Activated CD4-positive, alpha-beta T cell treated with anti-CD3 and anti-CD28 coated beads, Interleukin-2, amount 10 ng/mL, durations not matched to agents 24 days and 14 days (primary cell): ENCODE data around the gene IFITM1. TPM values are rescaled to one million over a fixed set of nuclear protein-coding genes. Genes with fewer than 3 reads are reported as not detected.
"Not testable (repeated sequence)": the region's sequence is repeated elsewhere in the genome, so short reads cannot be mapped to it uniquely, and the experiment has no call there.

ENCODE experiments used
- DNase-seq: peaks from one replicate; pipeline ENCODE4 v3.0.0; 2022
- H3K27ac Mint-ChIP-seq: one replicate; pipeline ENCODE4 v1.8.0; 2022; ENCODE audit warnings: mild to moderate bottlenecking, mixed read lengths
- H3K27me3 Mint-ChIP-seq: one replicate; pipeline ENCODE4 v1.8.0; 2022; ENCODE audit warnings: mixed read lengths
- H3K36me3 Mint-ChIP-seq: one replicate; pipeline ENCODE4 v1.8.0; 2022; ENCODE audit warnings: low read depth, mild to moderate bottlenecking, mixed read lengths
- H3K4me1 Mint-ChIP-seq: one replicate; pipeline ENCODE4 v1.8.0; 2021; ENCODE audit warnings: mixed read lengths
- H3K4me3 Mint-ChIP-seq: one replicate; pipeline ENCODE4 v1.8.0; 2022; ENCODE audit warnings: mild to moderate bottlenecking, moderate library complexity, mixed read lengths
- H3K9me3 Mint-ChIP-seq: one replicate; pipeline ENCODE4 v1.8.0; 2021; ENCODE audit warnings: mixed read lengths
- intact Hi-C: fragments of 100-400 bp; cut with micrococcal nuclease; formaldehyde crosslinking; loops from one replicate; pipeline ENCODE4 v1.15.1; 2023
- total RNA-seq: library from RNA; stranded (reverse); gene quantifications from 2 replicates; pipeline ENCODE4 v1.2.3, GENCODE V29; 2022

The IFITM1 gene
- 241 and 256 TPM in 2 replicates for total RNA-seq

GRCh38 chr11:313787-314553 is at the start of gene IFITM1:
Gene IFITM1, plus strand, starts transcription at chr11:314040. Its CDS starts 131 bp downstream, at chr11:314171.
- H3K27ac Mint-ChIP-seq: peak within 1 kb of the TSS; percentile 98
- peaks cover 36% of the 10 kb centered on the region for H3K4me1 Mint-ChIP-seq
- peaks cover 47% of the 10 kb centered on the region for H3K36me3 Mint-ChIP-seq
- no peaks in the 10 kb centered on the region for H3K9me3 Mint-ChIP-seq
- peak within 1 kb of the TSS; percentile 96 for H3K4me3 Mint-ChIP-seq
- H3K27me3 Mint-ChIP-seq: no peaks in the 10 kb centered on the region
- peak; percentile 93 for DNase-seq
- intact Hi-C loops: loop anchor here (1.0 to 2.0 kb wide), 4 partner anchors 13 to 192 kb away; partner anchors contain the start of gene PTDSS2

- peak overlapping the region; percentile 95 for H3K27ac Mint-ChIP-seq
- intact Hi-C loops: loop anchor here (1.0 to 5.0 kb wide), 2 partner anchors 16 to 90 kb away; no protein-coding TSS in a partner anchor
- H3K9me3 Mint-ChIP-seq: no peaks in the 10 kb centered on the region
- H3K27me3 Mint-ChIP-seq: peaks cover 1% of the 10 kb centered on the region
- DNase-seq: peak; percentile 79
- peaks cover 36% of the 10 kb centered on the region for H3K4me1 Mint-ChIP-seq
- H3K4me3 Mint-ChIP-seq: peak overlapping the region; percentile 83
- H3K36me3 Mint-ChIP-seq: peaks cover 3% of the 10 kb centered on the region
These were observed 47.0 kb upstream of the IFITM1 start for GRCh38 chr11:266676-267439.

GRCh38 chr11:267491-267994 is 46.3 kb upstream of the IFITM1 start:
- H3K36me3 Mint-ChIP-seq: peaks cover 4% of the 10 kb centered on the region
- no peaks in the 10 kb centered on the region for H3K9me3 Mint-ChIP-seq
- H3K4me3 Mint-ChIP-seq: peak overlapping the region; percentile 91

GRCh38 chr11:268716-269145 is 45.1 kb upstream of the IFITM1 start:
- Mint-ChIP-seq H3K27ac (peak overlapping the region; percentile 97), H3K4me1 (peaks cover 38% of the 10 kb centered on the region), H3K4me3 (peak overlapping the region; percentile 91)
- intact Hi-C loops: loop anchor here (1.0 to 5.0 kb wide), 5 partner anchors 9 to 89 kb away; partner anchors contain the start of genes IFITM1, PSMD13 and SIRT3
- H3K9me3 Mint-ChIP-seq, H3K27me3 Mint-ChIP-seq, H3K36me3 Mint-ChIP-seq: not testable (repeated sequence)
- peak; percentile 91 for DNase-seq

More at GRCh38 chr11:267491-267994, 46.3 kb upstream of the IFITM1 start:
- peak; percentile 87 for DNase-seq
- peak overlapping the region; percentile 97 for H3K27ac Mint-ChIP-seq
- peaks cover 2% of the 10 kb centered on the region for H3K27me3 Mint-ChIP-seq
- intact Hi-C loops: loop anchor here (5.0 kb wide), 1 partner anchor 90 kb away; no protein-coding TSS in a partner anchor
- H3K4me1 Mint-ChIP-seq: peaks cover 38% of the 10 kb centered on the region

GRCh38 chr11:269146-269890 is 44.5 kb upstream of the IFITM1 start:
- Mint-ChIP-seq H3K27me3 (peaks cover 7% of the 10 kb centered on the region), H3K4me3 (peak overlapping the region; percentile 91), H3K9me3 (no peaks in the 10 kb centered on the region), H3K27ac (peak overlapping the region; percentile 97), H3K36me3 (peaks cover 4% of the 10 kb centered on the region), H3K4me1 (peaks cover 38% of the 10 kb centered on the region)
- intact Hi-C loops: loop anchor here (1.0 to 5.0 kb wide), 5 partner anchors 8 to 88 kb away; partner anchors contain the start of genes IFITM1, PSMD13 and SIRT3
- peak; percentile 87 for DNase-seq

GRCh38 chr11:270451-271318 is 43.2 kb upstream of the IFITM1 start:
- Mint-ChIP-seq H3K4me1 (peaks cover 38% of the 10 kb centered on the region), H3K36me3 (peaks cover 4% of the 10 kb centered on the region), H3K27ac (no peak overlapping the region), H3K27me3 (peaks cover 10% of the 10 kb centered on the region), H3K9me3 (no peaks in the 10 kb centered on the region), H3K4me3 (no peak overlapping the region)
- intact Hi-C loops: no loop called here
- no peak for DNase-seq

- H3K27ac Mint-ChIP-seq: no peak overlapping the region
- peaks cover 15% of the 10 kb centered on the region for H3K27me3 Mint-ChIP-seq
- intact Hi-C loops: no loop called here
- no peak overlapping the region for H3K4me3 Mint-ChIP-seq
- no peak for DNase-seq
- H3K36me3 Mint-ChIP-seq: peaks cover 8% of the 10 kb centered on the region
- H3K4me1 Mint-ChIP-seq: peaks cover 38% of the 10 kb centered on the region
- peaks cover under 1% of the 10 kb centered on the region for H3K9me3 Mint-ChIP-seq
These were observed 42.5 kb upstream of the IFITM1 start for GRCh38 chr11:271319-271715.

GRCh38 chr11:272195-272930 is 41.5 kb upstream of the IFITM1 start:
- peaks cover 19% of the 10 kb centered on the region for H3K27me3 Mint-ChIP-seq
- peaks cover 12% of the 10 kb centered on the region for H3K36me3 Mint-ChIP-seq
- intact Hi-C loops: no loop called here
- peaks cover 35% of the 10 kb centered on the region for H3K4me1 Mint-ChIP-seq
- no peak overlapping the region for H3K27ac Mint-ChIP-seq
- peaks cover 7% of the 10 kb centered on the region for H3K9me3 Mint-ChIP-seq
- no peak overlapping the region for H3K4me3 Mint-ChIP-seq
- DNase-seq: no peak

- Mint-ChIP-seq H3K27me3 (peaks cover 23% of the 10 kb centered on the region), H3K9me3 (peaks cover 7% of the 10 kb centered on the region), H3K4me1 (peaks cover 36% of the 10 kb centered on the region), H3K4me3 (no peak overlapping the region), H3K36me3 (peaks cover 15% of the 10 kb centered on the region), H3K27ac (no peak overlapping the region)
- intact Hi-C loops: no loop called here
- no peak for DNase-seq
These were observed 41.0 kb upstream of the IFITM1 start for GRCh38 chr11:272931-273198.

GRCh38 chr11:276219-276618 is 37.6 kb upstream of the IFITM1 start:
- peaks cover 18% of the 10 kb centered on the region for H3K4me1 Mint-ChIP-seq
- H3K36me3 Mint-ChIP-seq: peaks cover 23% of the 10 kb centered on the region
- peaks cover 32% of the 10 kb centered on the region for H3K27me3 Mint-ChIP-seq
- no peak for DNase-seq
- H3K9me3 Mint-ChIP-seq: peaks cover 7% of the 10 kb centered on the region
- no peak overlapping the region for H3K4me3 Mint-ChIP-seq
- no peak overlapping the region for H3K27ac Mint-ChIP-seq
- intact Hi-C loops: no loop called here

- H3K4me3 Mint-ChIP-seq: peak within 1 kb of the TSS; percentile 87
- peak within 1 kb of the TSS; percentile 84 for H3K27ac Mint-ChIP-seq
- no peak for DNase-seq
- peaks cover 7% of the 10 kb centered on the region for H3K9me3 Mint-ChIP-seq
- intact Hi-C loops: no loop called here
- H3K27me3 Mint-ChIP-seq: peaks cover 44% of the 10 kb centered on the region
- H3K36me3 Mint-ChIP-seq: peaks cover 36% of the 10 kb centered on the region
- H3K4me1 Mint-ChIP-seq: peaks cover 31% of the 10 kb centered on the region
These were observed 35.6 kb upstream of the IFITM1 start, which contains the start of gene NLRP6 for GRCh38 chr11:278001-278951. Gene NLRP6, plus strand, starts transcription at chr11:278407. Its CDS starts 163 bp downstream, at chr11:278570.
